ENCODE measurements around the gene DEPDC5. TPM values are rescaled to one million over a fixed set of nuclear protein-coding genes. Genes with fewer than 3 reads are reported as not detected.
"Not testable (repeated sequence)": the region's sequence is repeated elsewhere in the genome, so short reads cannot be mapped to it uniquely, and the experiment has no call there.

Gene DEPDC5
- total RNA-seq, 4 donors from 2014 or later: 17.5 to 30.4 (median 22.8) TPM

DNA sequence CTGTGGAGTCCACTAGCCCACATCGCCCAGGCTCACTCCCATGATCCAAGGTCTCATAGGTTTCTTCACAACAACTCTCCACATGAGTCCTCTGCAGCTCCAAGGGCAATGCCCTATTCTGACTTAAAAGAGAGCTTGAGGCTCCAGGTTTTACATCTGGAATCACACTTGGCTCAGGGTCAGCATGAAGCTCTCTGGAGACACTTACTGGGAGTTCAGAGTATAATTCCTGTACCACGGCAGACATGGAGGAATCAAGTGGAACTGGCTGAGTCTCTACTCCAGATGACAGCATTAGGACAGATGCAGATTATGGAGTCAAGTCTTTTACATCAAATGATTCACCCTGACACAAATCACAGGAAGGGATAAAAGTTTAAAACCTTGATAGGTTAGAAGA, 15.3 kb upstream of the DEPDC5 start:
- TF ChIP-seq CTCF (IDR thresholded peaks at IDR 0.05): no peak
- no peak for TF ChIP-seq POLR2A (IDR thresholded peaks at IDR 0.05)
- no peaks in the 10 kb centered on the region for H3K27me3 ChIP-seq
- no peak for DNase-seq
- H3K9me3 ChIP-seq: no peaks in the 10 kb centered on the region
- H3K36me3 ChIP-seq: no peaks in the 10 kb centered on the region
- peaks cover 0 to 8% of the 10 kb centered on the region in 2 donors for H3K4me1 ChIP-seq
- no peak overlapping the region for H3K4me3 ChIP-seq (replicated peaks in 1 of 3)
- H3K27ac ChIP-seq: no peak overlapping the region
- WGBS, 2 donors: 63 to 72% methylated on average over 2 of the region's 2 CpGs
- intact Hi-C loops (cut with DNase I): no loop called here

DNA sequence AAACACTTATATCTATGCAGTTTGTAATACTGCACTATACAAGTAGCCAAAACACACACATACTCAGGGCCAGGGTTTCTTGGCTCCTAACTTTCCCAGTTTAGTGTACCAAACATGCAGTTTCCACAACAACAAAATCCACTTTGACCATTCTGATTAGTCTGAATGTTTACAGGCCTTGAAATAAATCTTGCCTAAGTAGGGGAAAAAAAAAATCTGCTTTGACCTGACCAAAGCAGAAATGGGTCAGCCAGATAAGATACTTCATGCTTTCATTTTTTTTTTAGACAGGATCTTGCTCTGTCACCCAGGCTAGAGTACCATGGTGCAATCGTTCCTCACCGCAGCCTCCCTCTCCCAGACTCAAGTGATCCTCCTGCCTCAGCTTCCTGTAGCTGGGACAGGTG, 14.0 kb upstream of the DEPDC5 start:
- Histone ChIP-seq H3K36me3 (no peaks in the 10 kb centered on the region), H3K27me3 (no peaks in the 10 kb centered on the region), H3K4me1 (peaks cover 0 to 8% of the 10 kb centered on the region in 2 donors), H3K4me3 (replicated peaks in 1 of 3) (no peak overlapping the region), H3K27ac (no peak overlapping the region), H3K9me3 (no peaks in the 10 kb centered on the region)
- intact Hi-C loops (cut with DNase I): no loop called here
- no peak for TF ChIP-seq CTCF (IDR thresholded peaks at IDR 0.05)
- TF ChIP-seq POLR2A (IDR thresholded peaks at IDR 0.05): no peak
- WGBS, 2 donors: 76 to 78% methylated on average over 2 of the region's 2 CpGs
- DNase-seq: no peak

- WGBS, 2 donors: 89 to 95% methylated on average over 7 of the region's 7 CpGs
- not testable (repeated sequence) for H3K27ac ChIP-seq
Observed at GRCh38 chr22:31740314-31740713, 13.5 kb upstream of the DEPDC5 start.

GRCh38 chr22:31742115-31742514, 11.7 kb upstream of the DEPDC5 start:
- no peak overlapping the region for H3K4me3 ChIP-seq (replicated peaks in 1 of 3)
- no peak overlapping the region for H3K27ac ChIP-seq
- TF ChIP-seq CTCF (IDR thresholded peaks at IDR 0.05): no peak
- no peak for TF ChIP-seq POLR2A (IDR thresholded peaks at IDR 0.05)
- peaks cover 0 to 8% of the 10 kb centered on the region in 2 donors for H3K4me1 ChIP-seq
- intact Hi-C loops (cut with DNase I): no loop called here
- H3K27me3 ChIP-seq: no peaks in the 10 kb centered on the region
- no peaks in the 10 kb centered on the region for H3K9me3 ChIP-seq
- no peak for DNase-seq
- no peaks in the 10 kb centered on the region for H3K36me3 ChIP-seq
- 86 to 87% methylated on average over 3 of the region's 3 CpGs for WGBS, 2 donors

More at GRCh38 chr22:31740314-31740713, 13.5 kb upstream of the DEPDC5 start:
- H3K27me3 ChIP-seq; H3K9me3 ChIP-seq; H3K4me1 ChIP-seq; DNase-seq; intact Hi-C loops (cut with DNase I); H3K36me3 ChIP-seq; H3K4me3 ChIP-seq (replicated peaks in 1 of 3): not testable (repeated sequence)

DNA sequence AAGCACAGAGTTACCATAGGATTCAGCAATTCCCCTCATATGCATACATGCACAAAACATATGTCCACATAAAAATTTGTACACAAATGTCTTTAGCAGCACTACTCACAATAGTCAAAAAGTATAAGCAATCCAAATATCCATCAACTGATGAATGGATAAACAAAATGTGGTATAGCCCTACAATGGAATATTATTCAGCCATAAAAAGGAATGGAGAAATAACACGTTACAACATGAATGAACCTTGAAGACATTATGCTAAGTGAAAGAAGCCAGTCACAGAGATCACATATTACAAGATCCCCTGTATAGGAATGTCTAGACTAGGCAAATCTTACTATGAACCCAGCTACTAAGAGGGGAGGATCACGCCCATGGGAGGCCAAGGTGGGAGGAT, 11.1 kb upstream of the DEPDC5 start:
- Histone ChIP-seq H3K27ac (no peak overlapping the region), H3K4me3 (replicated peaks in 1 of 3) (no peak overlapping the region), H3K27me3 (no peaks in the 10 kb centered on the region), H3K36me3 (no peaks in the 10 kb centered on the region), H3K4me1 (peaks cover 0 to 8% of the 10 kb centered on the region in 2 donors), H3K9me3 (no peaks in the 10 kb centered on the region)
- intact Hi-C loops (cut with DNase I): no loop called here
- TF ChIP-seq CTCF (IDR thresholded peaks at IDR 0.05): no peak
- no peak for TF ChIP-seq POLR2A (IDR thresholded peaks at IDR 0.05)
- no peak for DNase-seq
- 96% methylated on average over 2 of the region's 2 CpGs for WGBS, 2 donors

GRCh38 chr22:31743871-31744270, 9.9 kb upstream of the DEPDC5 start:
- WGBS, 2 donors: 88 to 96% methylated on average over 7 of the region's 7 CpGs
- TF ChIP-seq CTCF (IDR thresholded peaks at IDR 0.05): no peak
- no peak for TF ChIP-seq POLR2A (IDR thresholded peaks at IDR 0.05)
- intact Hi-C loops (cut with DNase I): no loop called here

More at GRCh38 chr22:31743871-31744270, 9.9 kb upstream of the DEPDC5 start:
- Histone ChIP-seq H3K9me3 (no peaks in the 10 kb centered on the region), H3K27me3 (no peaks in the 10 kb centered on the region), H3K4me3 (replicated peaks in 1 of 3) (no peak overlapping the region), H3K4me1 (peaks cover 10 to 20% of the 10 kb centered on the region in 2 donors), H3K36me3 (no peaks in the 10 kb centered on the region), H3K27ac (no peak overlapping the region)
- DNase-seq: no peak
